ENCODE results near the gene PROX2.
A peak's percentile ranks its signal among the peaks of the same experiment; 100 is the strongest.

PROX2 gene

GRCh38 chr14:74875941-74876913 is at the start of gene PROX2:
TSS of gene PROX2 (minus strand) at chr14:74876145. CDS start at chr14:74863834, 12,311 bp downstream.
- peak; percentile 6 for DNase-seq (ENCODE audit: low spot score)

DNA sequence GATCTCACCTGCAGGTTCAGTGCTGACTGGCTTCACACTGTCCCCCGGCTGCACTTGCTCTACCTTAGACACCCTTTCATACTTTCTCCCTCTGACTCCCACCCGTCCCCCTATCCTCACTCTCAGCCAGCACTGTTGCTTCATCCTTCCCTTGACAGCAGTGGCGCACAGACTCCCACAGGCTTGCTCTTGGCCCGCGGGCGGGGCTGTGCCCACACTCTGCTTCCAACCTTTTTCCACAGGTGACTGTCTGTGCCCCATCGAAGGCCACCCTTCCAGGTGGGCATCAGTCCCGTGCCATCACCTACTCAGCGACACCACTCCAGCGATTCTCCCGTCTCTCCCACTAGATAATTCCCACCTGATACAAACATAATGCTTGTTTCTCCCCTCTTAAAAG is 48.1 kb upstream of the PROX2 start:
- DNase-seq (ENCODE audit: low spot score): no peak

GRCh38 chr14:74922752-74923401 is 46.9 kb upstream of the PROX2 start, which contains the start of gene RPS6KL1:
TSS of gene RPS6KL1 (minus strand) at chr14:74923260. CDS start at chr14:74921541, 1,719 bp downstream.
- peak; percentile 53 for DNase-seq (ENCODE audit: low spot score)

- no peak for DNase-seq (ENCODE audit: low spot score)
Observed at GRCh38 chr14:74921987-74922751, 46.2 kb upstream of the PROX2 start.

GRCh38 chr14:74921053-74921620 is 45.2 kb upstream of the PROX2 start:
- no peak for DNase-seq (ENCODE audit: low spot score)

- DNase-seq (ENCODE audit: low spot score): no peak
Observed at GRCh38 chr14:74920281-74920680, 44.3 kb upstream of the PROX2 start.

- DNase-seq (ENCODE audit: low spot score): no peak
Observed at GRCh38 chr14:74919421-74920165, 43.6 kb upstream of the PROX2 start.

DNA sequence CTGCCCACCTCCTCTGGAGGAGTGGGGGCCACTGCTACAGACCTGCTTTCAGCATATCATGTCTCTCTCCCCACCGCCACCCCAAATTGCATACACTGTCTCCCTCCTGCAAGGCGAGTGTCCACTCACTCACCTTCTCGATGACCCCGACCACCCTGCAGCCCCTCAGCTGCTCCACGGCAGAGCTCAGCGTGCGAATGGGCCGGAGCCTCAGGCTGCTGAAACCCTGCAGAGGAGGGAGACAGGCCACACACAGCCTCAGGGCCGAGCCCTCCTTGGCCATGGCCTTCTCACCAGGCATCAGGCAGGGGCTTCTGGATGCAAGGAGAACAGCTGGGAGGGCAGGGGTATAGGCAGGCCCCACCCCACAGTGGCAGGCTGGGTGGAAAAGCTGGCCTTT is 42.4 kb upstream of the PROX2 start:
- no peak for DNase-seq (ENCODE audit: low spot score)

- no peak for DNase-seq (ENCODE audit: low spot score)
Observed at GRCh38 chr14:74917646-74918081, 41.7 kb upstream of the PROX2 start.

DNA sequence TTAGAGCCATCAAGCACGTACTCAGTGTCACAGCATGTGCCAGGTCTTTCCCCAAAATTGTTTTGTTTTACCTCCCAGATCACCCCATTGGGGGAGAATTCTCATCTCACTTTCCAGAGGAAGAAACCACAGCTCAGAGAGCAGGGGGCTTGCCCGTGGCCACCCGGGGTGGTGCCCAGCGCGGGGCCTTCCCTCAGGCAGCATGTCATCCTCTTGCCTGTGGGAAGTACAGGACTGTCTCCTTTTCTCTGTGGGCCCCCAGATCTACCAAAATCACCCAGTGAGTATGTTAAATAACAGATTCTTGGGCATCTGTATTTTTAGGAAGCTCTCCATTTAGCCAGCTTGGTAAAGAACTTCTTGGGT is 41.2 kb upstream of the PROX2 start:
- no peak for DNase-seq (ENCODE audit: low spot score)

GRCh38 chr14:74915826-74916225 is 39.9 kb upstream of the PROX2 start:
- DNase-seq (ENCODE audit: low spot score): no peak

DNA sequence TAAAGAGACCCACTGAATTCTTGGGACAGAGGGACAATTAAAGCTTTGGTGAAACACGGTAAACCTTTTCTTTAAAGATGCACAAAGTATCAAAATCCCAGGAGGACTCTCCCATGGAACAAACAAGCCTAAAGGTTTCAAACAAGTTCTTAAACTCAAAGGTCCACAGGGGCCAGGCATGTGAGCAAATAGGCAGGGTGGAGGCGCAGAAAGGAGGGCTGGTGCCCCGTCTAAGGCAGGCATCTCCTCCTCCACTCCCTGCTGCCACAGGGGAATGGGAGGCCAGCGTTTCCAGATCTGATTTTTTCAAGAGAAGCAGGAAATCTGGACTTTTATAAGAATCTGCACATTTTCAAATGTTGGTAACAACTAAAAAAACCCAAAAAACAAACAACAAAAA is 39.5 kb upstream of the PROX2 start:
- no peak for DNase-seq (ENCODE audit: low spot score)

- no peak for DNase-seq (ENCODE audit: low spot score)
Observed at GRCh38 chr14:74913986-74914573, 38.1 kb upstream of the PROX2 start.

GRCh38 chr14:74913393-74913910 is 37.5 kb upstream of the PROX2 start:
- no peak for DNase-seq (ENCODE audit: low spot score)

DNA sequence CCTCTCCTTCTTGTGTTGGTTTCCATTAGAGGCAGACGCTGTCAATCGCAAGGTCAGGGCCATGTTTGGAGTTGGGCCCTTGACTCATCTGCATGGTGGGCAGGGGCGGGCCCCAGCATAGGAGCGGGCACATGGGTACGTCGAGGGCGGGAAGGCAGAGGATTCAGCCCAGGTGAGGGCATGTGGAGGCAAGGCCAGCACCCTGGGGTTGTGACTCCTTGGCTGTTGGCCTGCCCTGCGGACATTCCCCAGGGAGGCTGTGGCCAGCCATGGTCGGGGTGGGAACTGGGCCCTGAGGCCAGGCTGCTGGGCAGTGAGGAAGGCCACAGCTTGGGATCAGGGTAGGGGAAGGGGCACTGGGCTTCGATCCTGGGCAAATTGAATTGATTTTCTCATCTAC is 36.9 kb upstream of the PROX2 start:
- DNase-seq (ENCODE audit: low spot score): no peak

DNA sequence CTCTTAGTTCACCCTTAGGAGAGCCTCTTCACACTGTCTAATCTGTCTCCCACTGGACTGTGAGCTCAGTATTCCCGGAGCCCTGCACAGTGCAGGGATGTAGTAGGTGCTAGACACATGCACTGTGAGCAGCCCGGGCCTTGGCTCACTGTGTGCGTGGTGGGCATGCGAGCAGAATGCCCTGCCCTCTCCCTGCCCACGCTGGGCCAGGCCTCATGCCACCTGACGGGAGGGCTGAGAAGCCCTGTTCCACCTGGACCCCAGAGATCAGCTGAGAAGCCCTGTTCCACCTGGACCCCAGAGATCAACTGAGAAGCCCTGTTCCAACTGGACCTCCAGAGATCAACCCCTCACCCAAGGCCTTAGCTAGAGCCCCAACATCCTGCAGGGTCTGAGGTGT is 36.2 kb upstream of the PROX2 start:
- DNase-seq (ENCODE audit: low spot score): no peak

GRCh38 chr14:74911704-74912103 is 35.8 kb upstream of the PROX2 start:
- DNase-seq (ENCODE audit: low spot score): no peak

DNA sequence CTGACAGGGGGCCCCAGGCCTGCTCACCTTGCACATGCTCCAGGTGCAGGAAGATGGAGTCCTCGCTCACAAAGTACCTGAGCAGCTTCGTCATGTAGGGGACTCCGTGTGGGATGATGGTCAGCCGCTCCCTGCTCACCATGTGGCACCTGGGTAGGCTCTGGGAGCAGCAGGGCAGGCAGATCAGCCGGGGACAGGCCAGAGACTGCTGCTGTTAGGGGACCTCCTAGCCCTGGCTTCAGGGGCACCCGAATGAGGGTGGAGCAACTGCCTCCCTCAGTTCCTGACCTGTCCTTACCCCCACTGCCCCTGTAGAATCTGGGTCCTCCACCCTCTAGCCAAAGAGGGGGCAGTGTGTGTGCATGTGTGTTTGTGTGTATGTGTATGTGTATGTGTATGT is 35.3 kb upstream of the PROX2 start:
- DNase-seq (ENCODE audit: low spot score): no peak

GRCh38 chr14:74910556-74910955 is 34.6 kb upstream of the PROX2 start:
- DNase-seq (ENCODE audit: low spot score): no peak

DNA sequence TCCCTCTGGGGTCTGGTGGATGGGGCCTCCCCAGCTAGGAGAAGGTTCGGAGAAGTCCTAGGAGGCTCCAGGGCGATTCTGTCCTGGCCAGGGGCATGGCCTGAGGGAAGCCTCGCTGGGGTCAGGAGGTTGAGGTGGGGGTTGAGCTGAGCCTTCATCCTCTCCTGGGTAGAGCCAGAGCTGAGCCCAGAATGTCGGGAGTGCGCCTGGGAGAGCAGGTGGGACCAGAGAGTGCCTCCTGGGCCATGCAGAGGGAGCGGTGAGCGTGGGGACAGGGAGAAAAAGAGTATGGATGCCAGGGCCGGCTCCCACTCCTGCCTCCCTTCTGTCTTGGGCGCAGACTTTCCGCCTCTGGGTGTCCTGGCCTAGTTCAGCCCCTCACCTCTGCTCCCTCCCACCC is 34.0 kb upstream of the PROX2 start:
- DNase-seq (ENCODE audit: low spot score): no peak

DNA sequence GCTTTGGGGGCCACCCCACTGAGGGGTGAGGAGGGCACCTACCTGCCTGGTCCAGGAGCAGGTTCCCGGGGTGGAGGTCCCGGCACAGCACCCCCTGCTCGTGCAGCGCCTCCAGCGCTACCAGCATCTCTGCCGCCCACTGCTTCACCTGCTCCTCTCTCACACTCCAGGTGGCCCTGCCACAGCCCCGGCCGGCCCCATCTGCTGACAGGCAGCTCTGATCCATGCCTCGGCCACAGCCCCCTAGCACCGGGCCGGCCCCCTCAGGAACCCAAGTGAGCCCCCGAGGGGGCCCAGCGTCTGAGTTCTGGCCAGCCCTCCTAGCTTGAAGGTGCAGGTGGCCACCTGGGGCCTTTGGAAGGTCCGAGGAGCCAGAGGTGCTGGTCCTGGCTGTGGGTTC is 33.6 kb upstream of the PROX2 start:
- no peak for DNase-seq (ENCODE audit: low spot score)
